HG02970 (cell line): Measurements from ENCODE around the gene SYNE2.
"Not testable (repeated sequence)": the region's sequence is repeated elsewhere in the genome, so short reads cannot be mapped to it uniquely, and the experiment has no call there.

Experiments
- ATAC-seq: cut with Tn5 transposase; IDR thresholded peaks from one replicate; pipeline ENCODE4 v1.9.1; 2021; ENCODE audit warnings: mild to moderate bottlenecking, moderate library complexity, moderate number of reproducible peaks; ENCODE audit not compliant: unreplicated experiment, low FRiP score

The SYNE2 gene

DNA sequence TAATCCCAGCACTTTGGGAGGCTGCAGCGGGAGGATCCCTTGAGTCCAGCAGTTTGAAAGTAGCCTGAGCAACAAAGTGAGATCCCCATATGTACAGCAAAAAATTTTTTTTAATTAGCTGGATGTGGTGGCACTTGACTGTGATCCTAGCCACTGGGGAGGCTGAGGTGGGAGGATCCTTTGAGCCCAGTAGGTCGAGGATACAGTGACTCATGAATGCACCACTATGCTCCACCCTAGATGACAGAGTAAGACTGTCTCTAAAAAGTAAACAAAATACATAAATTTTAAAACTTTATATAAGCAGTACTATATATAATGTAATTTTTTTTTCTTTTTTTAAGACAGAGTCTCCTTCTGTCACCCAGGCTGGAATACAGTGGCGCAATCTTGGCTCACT is 326.0 kb downstream of the SYNE2 start:
- ATAC-seq: no peak

DNA sequence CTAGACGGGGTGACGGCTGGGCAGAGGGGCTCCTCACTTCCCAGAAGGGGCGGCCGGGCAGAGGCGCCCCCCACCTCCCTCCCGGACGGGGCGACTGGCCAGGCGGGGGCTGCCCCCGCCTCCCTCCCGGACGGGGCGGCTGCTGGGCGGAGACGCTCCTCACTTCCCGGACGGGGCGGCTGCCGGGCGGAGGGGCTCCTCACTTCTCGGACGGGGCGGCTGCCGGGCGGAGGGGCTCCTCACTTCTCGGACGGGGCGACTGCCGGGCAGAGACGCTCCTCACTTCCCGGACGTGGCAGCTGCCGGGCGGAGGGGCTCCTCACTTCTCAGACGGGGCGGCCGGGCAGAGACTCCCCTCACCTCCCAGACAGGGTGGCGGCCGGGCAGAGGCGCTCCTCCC is 330.1 kb downstream of the SYNE2 start:
- ATAC-seq: not testable (repeated sequence)

DNA sequence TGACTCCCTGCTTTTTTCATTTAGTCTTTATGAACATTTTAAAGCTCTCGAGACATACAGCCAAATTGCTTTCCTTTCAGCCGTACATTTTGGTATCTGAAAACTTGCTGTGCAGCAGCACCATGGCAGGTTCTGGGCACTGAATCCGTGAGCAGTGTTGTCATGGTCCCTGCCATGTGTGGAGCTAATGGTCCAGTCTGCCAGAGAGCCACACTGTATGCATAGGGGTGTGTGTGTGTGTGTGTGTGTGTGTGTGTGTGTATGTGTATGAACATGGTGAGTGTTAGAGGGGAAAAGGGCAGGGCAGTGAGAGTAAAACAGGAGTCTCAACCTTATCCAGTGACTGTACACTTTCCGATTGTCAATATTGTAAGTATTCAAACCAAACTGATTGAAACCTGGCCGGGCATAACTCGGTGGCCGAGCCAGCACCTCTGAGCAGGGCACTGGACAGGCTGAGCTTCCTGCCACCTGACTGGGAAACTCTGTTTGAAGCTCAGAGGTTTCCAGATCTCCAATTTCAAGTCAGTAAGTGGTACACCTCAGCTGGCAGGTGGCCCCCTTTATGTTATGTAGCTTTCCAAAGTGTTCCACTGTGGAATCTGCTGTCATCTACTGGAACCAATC is 331.4 kb downstream of the SYNE2 start:
- no peak for ATAC-seq

DNA sequence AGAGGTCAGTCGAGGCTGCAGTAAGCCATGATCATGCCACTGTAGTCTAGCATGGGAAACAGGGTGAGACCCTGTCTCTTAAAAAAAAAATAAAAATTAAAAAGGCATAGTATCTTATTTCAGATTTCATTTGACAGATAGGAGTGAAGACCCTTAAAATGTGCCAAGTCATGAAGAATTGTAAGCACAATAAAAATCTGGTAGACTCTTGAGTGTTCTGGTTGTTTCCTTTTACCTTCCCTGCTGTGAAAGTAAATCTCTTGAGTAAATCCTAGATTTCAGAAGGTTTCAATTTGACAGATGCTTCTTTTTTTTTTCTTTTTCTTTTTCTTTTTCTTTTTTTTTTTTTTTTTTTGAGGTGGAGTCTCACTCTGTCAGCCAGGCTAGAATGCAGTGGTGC is 332.4 kb downstream of the SYNE2 start:
- no peak for ATAC-seq

DNA sequence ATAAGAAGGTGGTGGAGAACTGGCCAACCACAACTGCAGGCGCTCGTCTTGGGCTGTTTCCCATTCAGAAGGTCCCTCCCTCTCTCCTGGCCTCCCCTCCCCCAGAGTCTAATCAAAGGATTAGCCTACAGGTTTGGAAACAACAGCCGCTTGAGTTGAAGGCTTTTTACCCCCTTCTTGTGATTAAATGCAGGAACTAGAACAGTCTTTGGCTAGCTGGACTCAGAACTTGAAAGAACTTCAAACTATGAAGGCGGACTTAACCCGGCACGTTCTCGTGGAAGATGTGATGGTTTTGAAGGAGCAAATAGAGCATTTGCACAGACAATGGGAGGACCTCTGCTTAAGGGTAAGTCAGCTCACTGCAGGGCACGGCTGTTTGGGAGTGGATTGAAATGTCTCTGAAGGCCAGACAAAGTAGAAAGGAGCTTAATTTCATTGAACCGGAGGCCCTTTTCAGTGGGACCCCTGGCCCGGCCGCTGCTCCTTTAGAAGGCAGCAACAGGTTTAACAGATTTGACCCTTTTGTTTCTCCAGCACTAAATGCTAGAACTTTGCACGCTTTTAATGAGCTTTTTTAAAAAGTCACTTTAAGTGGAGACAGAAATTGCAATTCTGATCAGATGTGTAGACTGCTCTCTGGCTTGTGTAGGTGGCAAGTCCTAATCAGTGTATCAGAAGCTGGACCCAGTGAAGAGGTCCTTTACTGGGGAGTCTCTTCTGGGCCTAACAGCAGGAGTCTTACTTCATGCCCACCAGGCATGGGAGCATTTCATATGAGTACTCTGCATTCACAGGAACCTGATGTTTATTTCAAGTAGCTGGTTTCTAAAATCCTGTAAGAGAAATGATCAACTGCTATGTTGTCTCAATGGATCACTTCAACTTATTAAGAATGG is 333.7 kb downstream of the SYNE2 start:
- no peak for ATAC-seq

DNA sequence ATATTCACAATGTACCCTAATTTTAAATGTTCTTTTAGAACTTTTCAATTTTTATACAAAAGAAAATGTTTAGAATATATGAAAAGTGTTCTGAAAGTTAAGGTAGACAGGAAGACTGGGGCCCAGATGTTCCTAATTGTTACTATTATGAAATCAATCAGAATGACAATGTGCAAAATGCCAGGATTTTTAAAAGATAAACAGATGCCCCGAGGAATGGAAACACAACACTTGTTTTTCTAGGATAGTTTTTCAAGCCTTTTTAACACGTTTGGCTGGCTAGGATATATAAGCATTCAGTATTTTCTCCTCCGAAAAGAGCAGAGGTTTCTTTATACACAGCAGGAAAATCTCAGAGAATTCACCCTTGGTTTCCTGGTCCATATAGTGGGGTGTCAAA is 334.5 kb downstream of the SYNE2 start:
- no peak for ATAC-seq

DNA sequence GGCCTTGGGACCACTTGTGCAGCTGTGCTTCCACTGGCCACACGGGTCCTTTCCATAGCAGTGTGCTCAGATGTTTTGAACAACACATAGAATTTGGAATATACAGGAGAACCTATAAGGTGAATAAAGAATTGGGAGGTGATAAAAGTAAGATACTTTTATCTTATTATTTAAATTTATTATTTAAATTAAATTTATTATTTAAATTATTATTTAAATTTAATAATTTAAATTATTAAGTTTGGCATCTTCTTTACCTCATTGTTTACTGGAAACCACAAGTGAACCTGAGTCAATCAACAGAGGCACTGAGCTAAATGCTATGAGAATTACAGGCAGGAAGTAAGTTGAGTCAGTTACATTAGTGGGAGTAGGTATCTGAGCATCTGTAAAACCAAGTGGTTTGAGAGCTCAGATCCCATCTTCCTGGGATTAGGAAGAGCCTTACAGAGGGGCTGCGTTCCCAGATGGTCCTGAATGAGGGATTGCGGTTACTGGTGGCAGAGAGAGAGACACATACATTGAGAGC is 338.2 kb downstream of the SYNE2 start:
- ATAC-seq: no peak

DNA sequence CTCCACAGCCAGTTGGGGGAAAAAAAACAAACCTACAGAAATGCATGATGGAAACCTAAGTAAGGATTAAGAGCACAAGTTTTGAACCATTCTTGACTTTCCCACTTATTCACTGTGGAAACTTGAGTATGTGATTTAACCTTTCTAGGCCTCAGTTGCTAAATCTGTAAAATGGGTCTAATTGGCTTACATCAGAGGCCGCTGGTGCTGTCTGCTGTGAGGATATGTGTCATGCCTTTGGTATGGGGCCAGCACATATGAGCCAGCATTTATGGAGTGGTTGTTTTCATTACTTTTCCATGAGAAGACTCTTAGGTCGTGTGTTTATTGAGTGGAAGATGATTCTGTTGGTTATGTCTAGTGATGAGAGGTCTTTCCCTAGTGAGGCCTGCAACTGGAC is 339.0 kb downstream of the SYNE2 start:
- no peak for ATAC-seq

DNA sequence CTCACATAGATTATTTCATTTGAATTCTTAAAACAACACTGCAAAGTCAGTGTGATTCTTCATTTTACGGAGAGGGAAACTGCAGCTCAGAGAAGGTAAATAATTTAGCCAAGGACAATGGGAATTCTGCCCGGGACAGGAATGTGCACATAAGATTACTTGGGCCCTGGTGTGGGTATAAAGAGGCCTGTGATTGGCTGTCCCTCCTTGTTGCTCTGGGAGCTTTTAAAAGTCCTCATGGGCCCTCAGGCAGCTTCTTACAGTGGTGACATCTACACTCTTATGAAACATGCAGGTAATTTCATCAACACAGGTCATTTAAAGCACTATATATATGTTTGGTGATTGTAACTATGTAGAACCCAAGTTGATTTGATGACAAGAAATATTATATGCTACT is 341.0 kb downstream of the SYNE2 start:
- no peak for ATAC-seq

DNA sequence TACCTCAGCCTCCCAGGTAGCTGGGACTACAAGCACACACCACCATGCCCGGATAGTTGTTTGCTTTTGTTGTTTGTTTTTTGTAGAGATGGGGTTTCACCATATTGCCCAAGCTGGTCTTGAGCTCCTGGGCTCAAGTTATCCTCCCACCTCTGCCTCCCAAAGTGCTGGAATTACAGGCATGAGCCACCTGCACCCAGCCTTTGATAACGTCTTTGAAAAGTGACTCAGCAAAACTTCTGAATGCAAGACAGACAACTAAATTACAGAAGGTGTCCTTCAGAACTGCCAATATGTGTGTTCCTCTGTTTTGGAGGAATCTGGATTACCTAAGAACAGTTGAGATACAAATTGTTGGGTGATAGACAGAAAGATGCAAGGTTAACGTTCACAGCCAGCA is 341.6 kb downstream of the SYNE2 start:
- ATAC-seq: no peak

DNA sequence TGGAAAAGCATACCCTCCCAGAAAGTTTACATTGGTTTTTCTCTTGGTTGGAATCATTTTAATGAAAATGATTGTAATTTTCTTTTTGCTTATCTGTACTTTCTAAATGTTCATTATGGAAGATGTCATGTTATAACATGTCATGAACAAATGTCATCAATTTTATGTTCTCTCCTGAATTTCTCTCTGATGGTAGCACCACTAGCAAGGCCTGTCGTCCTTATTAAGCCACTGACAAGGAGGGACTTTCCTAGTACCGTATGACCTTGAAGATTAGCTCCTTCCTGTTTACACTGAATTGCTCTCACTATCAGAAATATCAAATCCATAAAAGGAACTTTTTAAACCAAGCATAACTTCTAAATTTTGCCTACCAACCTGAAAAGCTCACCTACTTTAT is 342.4 kb downstream of the SYNE2 start:
- ATAC-seq: no peak

DNA sequence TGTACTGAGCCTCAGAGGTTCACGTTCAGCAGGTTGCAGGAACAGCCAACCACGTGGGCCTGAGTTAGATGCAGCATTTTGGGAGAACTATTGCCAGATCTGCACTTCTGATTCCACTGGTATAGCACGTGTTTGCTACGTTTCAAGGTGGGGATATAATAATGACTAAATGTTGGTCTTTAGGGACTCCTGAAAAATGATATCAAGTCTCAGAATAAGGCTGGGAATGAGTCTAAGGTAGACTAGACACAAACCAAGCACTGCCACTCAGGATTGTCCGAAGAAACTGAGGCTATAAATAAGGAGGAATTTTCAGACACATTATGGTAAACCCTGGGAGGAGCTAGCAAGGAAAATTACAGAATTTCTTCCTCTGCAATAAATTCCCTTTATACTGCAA is 343.3 kb downstream of the SYNE2 start:
- no peak for ATAC-seq

DNA sequence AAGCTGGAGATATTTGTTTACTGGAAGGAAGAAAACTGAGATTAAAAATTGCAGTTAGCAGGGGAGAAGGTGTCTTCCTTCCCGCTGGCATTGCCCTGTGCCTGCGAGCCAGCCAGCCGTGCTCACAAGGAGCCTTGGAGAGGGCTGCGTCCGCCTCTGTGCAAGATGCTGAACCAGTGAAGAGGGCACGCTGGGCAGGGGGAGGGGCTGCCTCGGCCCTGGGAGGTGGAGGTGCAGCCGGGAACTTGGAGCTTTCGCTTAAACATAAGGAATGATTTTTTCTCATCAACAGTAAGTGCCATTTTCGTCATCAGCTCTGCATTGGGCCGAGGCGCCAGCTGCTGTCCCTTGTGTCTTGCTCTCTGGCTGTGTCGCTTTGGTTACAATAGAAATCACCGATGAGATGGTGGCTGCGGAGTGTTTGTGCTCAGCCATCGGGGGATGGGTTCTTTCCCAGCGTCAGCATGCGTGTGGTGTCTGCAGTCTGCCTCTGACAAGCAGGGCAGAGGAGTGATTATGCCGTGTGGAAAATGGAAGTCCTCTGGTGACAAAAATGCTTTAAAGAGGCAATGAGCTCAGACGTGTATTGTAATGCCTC is 344.1 kb downstream of the SYNE2 start:
- ATAC-seq: no peak

DNA sequence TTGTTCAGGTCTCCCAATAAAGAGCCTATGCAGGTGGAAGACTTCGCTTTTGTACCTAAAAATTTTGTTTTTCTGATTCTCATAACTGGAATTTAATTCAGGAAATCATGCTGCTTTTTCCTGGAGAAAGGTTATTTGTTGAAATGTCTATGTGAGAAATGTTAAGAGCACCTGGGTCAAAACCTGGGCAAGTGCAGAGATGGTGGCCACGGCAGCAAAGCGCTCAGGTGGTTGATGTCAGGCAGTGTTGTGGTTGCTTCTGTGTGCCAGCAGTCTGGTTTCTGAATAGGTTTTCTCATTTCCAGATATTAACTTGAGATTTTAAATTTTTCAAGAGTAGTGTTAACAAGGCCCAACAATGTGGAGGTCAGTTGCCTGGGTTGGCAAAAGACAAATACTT is 345.2 kb downstream of the SYNE2 start:
- ATAC-seq: no peak

DNA sequence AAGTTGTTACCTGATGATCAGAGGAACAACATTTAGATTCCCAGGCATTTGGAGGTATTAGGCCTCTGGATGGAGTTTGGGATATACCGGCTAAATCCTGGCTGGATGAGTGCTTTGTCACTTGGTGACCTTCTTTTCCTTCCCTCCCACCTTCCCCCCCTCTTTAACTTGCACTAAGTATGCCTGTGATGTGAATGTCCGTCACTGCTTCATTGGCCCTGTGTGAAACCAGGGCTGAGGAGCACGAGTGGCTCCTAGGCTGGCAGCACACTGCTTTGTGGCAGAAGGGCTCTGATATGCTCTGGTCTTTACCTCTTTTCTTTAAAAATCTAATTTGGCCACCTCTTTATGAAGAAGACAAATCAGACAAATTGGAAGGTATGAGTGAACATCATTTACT is 345.7 kb downstream of the SYNE2 start:
- ATAC-seq: no peak

DNA sequence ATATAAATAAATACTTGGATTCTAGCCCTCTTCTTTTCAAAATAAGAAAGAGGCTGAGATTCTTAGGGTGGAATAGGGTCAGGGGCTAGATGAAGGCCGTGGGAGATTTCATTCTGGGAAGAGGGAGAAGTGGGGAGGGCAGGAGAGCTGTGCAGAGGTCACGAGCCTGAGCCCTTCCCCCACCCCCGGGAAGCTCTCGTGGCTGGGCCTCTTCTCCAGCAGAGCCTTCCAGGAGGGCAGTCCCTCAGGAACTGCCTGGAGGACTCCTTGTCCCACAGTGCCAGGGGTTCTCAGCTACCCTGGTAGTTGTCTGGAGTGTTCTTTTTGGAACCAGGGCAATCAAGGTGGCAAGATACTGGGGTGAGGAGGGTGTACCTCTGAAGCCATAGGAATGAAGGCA is 347.4 kb downstream of the SYNE2 start:
- ATAC-seq: no peak

DNA sequence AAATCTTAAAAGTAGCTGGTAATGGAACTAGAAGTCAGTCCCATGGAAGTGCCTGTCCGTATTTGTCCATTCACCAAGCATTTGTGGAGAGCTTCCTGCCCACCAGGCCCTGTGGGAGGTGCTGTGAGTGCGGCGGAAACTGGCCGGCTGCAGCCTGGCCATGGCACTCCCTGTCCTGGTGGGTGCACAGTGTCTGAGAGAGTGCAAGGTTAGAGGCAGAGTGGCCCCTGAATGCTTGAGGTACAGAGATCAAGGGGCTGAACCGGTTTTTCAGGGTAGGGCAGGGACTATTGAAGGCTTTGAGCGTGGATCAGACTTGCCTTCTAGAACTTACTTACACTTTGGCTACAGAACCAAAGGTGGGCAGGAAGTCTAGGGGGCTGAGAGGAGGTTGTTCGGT is 348.5 kb downstream of the SYNE2 start:
- no peak for ATAC-seq

DNA sequence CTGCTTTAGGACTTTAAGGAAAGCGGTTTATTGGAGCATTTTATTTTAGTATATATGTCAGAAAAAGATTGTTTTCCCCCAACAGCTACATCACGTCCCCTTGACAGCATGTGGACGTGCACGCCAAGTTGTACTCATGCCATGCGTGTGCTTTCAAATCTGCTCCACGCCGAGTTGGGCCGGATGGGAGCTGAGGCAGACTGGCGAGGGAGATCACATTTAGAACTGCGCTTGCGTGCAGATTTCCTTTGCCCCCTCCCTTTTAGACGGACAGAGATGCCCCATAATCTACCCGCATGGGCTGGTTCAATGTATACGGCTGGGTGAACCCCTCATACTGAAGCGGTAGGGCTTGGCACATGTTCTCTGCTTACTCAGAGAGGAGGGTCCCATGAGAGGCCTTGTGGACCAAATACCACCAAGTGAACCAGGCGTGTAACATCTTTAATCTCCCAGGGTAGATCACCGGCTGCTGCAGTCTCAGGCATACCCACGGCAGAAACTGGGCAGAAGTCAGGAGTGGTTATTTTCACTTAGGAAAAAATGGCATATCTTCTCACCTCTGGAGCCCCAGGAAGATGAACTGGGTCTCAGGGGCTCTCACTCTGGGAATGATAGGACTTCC is 349.2 kb downstream of the SYNE2 start:
- ATAC-seq: no peak

DNA sequence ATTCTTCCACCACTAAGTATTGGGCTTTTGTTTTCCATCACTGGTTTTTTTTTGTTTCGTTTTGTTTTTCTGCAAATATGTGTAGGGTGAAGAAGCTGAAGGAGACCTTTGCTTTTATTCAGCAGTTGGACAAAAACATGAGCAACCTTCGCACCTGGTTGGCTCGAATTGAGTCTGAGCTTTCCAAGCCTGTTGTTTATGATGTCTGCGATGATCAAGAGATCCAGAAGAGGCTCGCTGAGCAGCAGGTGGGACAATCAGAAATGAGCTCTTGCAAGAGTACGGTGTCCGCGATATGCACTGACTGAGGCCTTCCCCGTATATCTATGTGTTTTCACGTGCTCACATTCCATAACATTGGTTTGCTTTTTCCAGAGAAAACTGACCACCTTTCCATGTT is 349.9 kb downstream of the SYNE2 start:
- ATAC-seq: no peak

DNA sequence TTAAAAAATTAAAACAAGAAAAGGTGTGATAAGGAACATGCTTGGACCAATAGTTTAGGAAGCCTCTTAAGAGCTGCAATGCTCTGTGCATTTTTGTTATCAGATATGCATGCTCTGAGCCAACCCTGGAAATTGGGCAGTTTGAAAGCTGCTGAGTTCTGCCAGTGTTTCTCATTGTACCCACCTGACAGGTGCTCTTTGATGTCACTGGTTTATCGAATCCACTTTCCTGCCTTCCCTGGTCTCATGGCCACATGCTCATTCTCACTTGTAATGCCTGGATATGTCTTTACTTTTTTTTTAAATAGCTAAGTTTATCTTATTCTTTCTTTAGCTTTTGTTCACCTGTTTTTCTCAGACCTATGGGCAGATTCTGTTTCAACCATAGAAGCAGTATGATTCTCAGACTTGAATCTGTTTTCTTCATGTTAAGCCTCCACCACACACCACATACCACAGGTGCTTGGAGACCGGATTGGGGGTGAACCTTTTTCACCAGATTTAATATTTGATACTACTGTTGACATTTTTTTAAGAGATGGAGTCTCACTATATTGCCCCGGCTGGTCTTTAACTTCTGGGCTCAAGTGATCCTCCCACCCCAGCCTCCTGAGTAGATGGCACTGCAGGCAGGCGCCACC is 350.7 kb downstream of the SYNE2 start:
- no peak for ATAC-seq

DNA sequence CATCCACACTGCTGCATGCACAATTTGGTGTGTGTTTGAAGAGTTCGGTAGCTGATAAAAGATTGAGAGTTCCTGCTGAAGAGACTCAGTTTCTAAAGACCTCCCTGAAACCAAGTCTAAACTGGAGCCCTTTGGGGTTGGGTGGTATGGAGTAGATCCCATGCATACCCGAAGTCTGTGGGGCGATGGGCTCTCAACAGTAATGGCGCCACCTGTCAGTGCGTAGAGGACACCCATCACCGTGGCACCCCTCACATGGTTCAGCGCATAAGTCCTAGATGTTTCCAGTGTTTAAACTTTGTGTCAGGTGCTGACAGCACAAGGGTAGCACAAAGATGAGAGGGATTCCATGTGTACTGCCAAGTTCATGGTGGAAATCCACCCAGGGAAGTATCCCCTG is 355.5 kb downstream of the SYNE2 start:
- no peak for ATAC-seq
